NAMALWA (cell line): ENCODE measurements around the gene NDUFC2.
"Not testable (repeated sequence)": the region's sequence is repeated elsewhere in the genome, so short reads cannot be mapped to it uniquely, and the experiment has no call there.

ENCODE experiments used
- DNase-seq: peaks from one replicate; pipeline ENCODE4 v3.0.0-alpha.2; 2015; ENCODE audit warnings: low spot score

The NDUFC2 gene

DNA sequence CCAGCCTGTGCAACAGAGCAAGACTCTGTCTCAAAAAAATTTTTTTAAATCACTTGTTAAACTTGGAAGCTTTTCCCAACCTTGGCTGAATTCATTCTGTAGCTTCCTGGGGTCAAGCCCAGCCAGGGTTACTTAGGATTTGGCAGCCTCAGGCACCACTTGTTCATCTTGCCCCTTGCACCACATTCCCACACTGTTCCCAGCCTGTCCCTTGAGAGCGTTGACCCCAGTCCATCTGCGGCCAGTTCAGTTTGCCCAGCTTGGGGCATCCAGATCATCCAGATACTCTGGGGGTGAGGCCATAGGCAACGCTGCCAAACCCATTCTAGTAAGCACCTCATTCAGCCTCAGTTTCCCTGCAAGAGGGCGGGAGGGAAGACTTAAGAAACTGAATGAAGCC lies 24.7 kb downstream of the NDUFC2 start:
- DNase-seq, result no peak

DNA sequence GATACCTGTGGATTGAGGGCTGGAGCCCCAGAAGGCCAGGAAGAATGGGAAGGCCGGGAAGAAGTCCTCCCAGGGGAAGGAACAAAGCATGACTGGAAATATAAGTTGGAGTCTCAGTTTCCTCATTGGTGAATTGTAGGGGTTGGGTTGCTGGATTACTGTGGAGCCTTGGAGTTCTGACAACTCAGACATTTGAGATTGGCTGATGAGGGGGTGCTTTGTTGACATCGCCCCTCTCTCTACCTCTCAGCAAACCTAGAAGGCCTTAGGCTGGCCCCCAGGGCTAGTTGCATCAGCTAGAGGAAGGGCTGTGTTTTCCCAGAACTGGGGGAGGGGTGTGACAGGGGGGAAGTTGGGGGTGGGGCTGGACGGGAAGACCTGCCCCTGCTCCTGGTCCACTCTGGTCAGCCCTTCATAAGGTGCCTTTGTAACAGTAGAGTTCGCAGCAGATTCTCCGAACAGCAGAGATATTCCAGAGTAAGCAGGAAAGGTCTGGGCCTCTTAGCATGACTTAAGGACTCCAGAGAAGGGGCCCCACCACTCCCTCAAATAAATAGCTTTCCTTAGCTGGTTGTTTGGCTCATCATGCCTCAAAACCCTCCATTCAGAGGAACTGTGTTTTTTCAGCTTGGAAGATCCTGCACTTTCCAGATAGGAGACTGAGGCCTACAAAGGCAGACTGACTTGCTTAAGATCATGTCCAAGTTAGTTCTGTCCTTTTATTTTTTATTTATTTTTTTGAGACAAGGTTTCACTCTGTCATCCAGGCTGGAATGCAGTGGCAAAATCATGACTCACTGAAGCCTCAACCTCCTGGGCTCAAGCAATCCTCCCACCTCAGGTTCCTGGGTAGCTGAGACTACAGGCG lies 28.5 kb downstream of the NDUFC2 start:
- no peak for DNase-seq

DNA sequence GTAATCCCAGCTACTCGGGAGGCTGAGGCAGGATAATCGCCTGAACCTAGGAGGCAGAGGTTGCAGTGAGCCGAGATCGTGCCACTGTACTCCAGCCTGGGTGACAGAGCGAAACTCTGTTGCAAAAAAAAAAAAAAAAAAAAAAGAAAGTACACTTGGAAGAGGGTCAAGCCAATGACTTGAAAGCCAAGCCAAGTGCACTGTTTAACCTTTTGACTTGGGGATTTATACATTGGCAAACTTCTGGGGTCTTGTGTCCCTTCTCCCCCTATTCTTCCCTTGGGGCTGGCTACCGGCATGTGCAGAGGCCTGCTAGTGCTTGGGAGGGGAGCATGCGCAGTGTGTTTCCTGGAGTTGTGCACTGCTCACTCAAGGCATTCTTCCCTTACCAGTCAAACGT lies 30.3 kb downstream of the NDUFC2 start:
- DNase-seq, result no peak

GRCh38 chr11:78048561-78048960 lies 31.1 kb downstream of the NDUFC2 start:
- no peak for DNase-seq

GRCh38 chr11:78046486-78046854 lies 33.2 kb downstream of the NDUFC2 start:
- DNase-seq, result no peak

DNA sequence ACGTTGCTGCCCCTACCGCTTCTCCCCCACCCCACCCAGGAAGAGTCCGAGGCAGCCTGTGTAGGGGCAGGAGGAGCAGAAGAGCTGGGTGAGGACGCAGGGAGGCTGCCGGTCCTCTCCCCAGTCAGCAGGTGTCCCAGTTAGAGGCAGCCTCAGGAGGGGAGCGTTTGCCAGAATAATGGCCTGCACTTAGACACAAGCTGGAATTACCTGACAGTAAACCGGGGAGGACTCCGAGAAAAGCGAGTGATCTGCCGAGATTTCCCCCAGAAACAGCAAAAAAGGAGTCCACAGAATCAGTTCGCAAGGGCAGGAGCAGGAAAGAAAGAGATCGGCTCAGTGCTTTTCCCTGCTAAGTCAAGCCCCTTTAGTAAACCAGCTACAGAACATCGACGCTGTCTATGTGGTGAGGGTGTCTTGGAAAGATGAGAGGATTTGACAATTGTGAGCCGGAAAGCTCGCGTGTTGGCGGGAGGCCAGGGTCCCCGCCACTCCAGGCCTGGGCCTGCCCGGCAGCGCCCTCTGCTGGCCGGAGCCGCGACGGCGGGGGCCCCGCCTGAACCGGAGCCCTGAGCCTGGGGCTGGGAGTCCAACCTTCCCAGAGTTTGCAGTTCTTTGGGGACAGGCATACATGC lies 33.7 kb downstream of the NDUFC2 start:
- peak; percentile 75 for DNase-seq

- DNase-seq, result no peak
Observed at GRCh38 chr11:78044706-78045105, 35.0 kb downstream of the NDUFC2 start.

DNA sequence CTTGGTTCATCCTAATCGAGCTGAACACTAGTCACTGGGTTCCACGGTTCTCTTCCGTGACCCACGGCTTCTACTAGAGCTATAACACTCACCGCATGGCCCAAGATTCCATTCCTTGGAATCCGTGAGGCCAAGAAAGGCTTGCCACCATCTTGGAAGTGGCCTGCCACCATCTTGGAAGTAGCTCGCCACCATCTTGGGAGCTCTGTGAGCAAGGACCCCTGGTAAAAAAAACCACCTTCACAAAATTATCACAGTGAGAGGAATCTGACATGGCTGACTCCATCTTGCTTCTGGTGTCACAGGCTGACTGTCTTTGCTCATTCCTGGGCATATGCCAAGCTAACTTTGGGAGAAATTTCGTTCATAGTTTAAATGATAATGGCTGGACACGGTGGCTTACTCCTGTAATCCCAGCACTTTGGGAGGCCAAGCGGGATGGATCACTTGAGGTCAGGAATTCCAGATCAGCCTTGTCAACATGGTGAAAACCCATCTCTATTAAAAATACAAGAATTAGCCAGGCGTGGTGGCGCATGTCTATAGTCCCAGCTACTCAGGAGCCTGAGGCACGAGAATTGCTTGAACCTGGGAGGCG lies 37.7 kb downstream of the NDUFC2 start:
- DNase-seq, result no peak

- DNase-seq, result not testable (repeated sequence)
Observed at GRCh38 chr11:78041380-78041719, 38.3 kb downstream of the NDUFC2 start.

GRCh38 chr11:78040691-78041379 lies 38.8 kb downstream of the NDUFC2 start:
- DNase-seq, result no peak

DNA sequence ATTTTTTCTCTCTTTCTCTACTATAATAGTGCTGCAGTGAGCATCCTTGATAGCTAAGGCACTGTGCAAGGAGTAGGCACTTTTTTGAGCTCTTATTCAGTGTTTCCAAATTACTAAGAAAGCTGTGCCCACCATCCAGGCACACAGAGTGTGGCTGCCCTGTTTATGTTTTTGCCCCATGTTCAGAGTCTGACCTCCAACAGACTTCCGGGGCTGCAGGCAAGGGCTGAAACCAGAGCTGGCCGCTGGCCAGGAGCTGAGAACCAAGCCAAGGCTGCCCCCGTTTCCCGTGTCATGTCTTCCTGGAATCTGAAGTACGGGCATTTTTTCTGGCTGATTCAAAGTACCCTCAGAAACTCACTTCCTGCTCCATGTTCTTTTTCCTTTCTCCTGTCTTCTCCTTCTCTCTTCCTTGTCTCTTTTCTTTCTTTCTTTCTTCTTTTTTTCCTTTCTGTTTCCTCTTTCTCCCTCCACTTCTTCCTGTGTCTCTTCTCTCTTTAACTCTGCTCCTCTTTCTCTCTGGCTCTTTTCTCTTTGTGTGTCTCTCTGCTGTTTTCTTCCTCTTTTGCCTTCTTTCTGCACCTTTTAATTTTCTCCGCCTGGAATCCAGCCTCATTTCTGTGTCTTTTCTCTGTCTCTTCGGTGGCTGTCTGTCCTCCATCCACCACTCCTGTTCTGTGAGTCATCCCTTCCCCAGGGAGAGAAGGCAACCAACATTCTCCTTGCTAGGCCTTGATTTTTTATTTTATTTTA lies 39.6 kb downstream of the NDUFC2 start:
- peak; percentile 36 for DNase-seq

DNA sequence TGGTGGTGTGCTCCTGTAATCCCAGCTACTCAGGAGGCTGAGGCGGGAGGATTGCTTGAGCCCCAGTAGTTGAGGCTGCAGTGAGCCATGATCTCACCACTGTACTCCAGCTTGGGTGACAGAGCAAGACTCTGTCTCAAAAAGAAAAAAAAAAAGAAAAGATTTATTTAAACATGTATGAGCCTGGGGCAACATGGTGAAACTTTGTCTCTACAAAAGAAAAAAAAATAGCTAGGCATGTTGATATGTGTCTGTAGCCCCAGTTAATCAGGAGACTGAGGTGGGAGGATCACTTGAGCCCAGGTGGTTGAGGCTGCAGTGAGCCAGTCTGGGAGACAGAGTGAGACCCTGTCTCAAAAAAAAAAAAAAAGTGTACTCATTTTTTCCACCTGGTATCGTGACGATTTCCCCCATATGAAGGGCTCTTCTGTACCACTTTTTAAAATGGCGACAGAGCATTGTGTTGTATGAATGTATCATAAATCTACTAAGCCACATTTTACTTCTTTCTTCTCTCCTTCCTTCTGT lies 40.2 kb downstream of the NDUFC2 start:
- no peak for DNase-seq

GRCh38 chr11:78038697-78039313 lies 40.9 kb downstream of the NDUFC2 start:
- DNase-seq, result no peak

- DNase-seq, result no peak
Observed at GRCh38 chr11:78037825-78038620, 41.6 kb downstream of the NDUFC2 start.

DNA sequence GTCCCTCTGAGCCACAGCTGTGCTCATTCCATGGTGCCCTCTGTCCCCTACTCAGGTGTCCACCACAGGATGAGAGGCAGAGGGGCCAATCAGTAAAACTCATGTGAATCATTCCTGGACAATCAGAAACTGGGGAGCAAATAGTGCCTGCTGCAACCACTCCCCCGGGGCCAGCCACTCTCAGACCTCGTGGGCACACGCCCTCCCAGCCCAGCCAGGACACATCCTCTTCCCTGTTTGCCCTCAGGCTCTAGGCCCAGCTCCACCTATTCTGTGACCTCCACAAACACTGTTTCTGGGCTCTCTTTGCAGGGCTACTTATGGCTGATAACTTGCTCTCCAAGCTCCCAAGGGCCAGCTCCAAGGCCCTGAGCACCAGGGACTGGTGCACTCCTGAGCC lies 42.6 kb downstream of the NDUFC2 start:
- no peak for DNase-seq

DNA sequence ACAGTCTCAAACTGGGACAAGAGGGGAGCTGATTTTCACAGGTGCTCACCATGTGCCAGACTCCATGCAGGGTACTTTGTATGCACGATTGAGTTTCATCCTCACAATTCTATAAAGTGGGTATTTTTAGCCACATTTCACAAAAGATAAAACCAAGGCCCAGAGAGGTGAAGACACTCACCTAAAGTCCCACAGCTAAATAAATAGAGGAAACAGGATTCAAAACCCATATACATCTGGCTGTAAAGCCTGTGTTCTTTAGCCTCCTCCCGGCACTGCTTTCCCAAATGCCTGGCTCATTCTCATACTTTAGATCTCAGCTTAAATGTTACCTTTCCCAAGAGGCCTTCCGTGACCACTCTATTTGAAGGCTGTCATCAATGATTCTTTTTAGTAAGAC lies 43.3 kb downstream of the NDUFC2 start:
- no peak for DNase-seq

DNA sequence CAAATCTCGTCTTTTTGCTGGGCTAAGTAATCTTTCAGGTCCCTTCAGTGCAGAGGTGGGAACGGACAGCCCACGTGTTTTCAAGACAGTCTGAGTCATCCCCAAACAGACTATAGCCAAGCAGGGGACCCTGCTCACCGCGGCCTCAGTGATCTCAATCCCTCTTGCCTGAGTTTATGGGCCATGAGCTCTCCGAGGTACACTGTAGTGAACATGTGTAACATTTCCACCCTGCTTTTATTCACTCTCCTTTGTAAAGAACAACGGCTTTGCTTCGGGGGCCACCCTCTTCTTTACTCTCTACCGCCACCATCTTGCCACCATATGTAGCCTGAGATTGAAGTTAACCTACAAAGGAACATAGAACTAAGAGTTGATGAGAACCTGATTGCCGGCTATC lies 45.0 kb downstream of the NDUFC2 start:
- no peak for DNase-seq

DNA sequence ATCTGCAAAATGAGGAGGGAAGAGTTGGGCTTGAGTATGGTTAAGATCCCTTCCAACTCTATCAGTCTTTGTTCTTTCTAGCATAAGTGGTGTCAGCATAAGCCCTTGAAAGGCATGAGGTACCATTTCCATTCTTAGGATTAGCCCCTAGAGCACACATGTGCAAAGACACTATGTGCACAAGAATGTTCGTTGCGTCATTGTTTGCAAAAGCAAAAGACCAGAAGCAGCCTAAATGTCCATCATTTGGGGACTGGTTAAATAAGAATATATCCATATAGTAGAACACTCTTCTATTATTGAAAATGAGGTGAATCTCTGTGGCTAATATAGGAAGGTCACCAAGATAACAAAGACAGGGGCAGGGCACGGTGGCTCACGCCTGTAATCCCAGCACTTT lies 46.6 kb downstream of the NDUFC2 start:
- no peak for DNase-seq

- no peak for DNase-seq
Observed at GRCh38 chr11:78032090-78032489, 47.6 kb downstream of the NDUFC2 start.

DNA sequence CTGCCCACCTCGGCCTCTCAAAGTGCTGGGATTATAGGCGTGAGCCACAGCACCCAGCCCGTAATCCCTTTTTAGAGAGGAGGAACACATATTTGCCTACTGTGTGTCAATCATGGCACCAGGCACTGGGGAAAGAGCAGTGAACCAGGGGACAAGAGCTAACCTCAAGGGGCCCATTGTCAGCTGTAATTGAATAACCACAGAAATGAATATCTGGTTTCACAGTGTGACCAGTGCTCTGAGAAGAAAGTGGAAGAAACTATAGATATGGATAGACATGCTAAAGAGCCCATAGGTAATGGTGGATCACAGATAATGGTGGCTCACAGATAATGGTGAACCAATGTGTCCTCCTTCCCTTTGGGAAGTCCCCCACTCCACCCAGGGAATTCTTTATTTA lies 48.0 kb downstream of the NDUFC2 start:
- DNase-seq, result no peak
